A673 (cell line): Measurements from ENCODE around the gene MCAM.

Experiments used
- CTCF ChIP-seq: fragments of 300-800, 200-600 bp; sonication (generic); conservative IDR thresholded peaks from 2 replicates; pipeline ENCODE4 v1.5.1; 2017; ENCODE audit warnings: low read depth, mild to moderate bottlenecking, antibody characterized with exemption, low read length, moderate library complexity, mixed read lengths
- EZH2 ChIP-seq: fragments of 200-600 bp; sonication (generic); IDR thresholded peaks from 2 replicates; pipeline ENCODE4 v1.6.1; 2017; ENCODE audit warnings: borderline replicate concordance, low read depth, mild to moderate bottlenecking, mixed read lengths, antibody characterized with exemption, low read length; ENCODE audit not compliant: poor library complexity, severe bottlenecking

- no peak for TF ChIP-seq CTCF
- no peak for TF ChIP-seq EZH2
Measured at GRCh38 chr11:119352857-119353260, 35.9 kb upstream of the MCAM start.
